DND-41 (cell line): ENCODE measurements around the gene ZNF888.
"Not testable (repeated sequence)": the region's sequence is repeated elsewhere in the genome, so short reads cannot be mapped to it uniquely, and the experiment has no call there.

ENCODE experiments used
- CTCF ChIP-seq: IDR thresholded peaks from 2 replicates; pipeline ENCODE4 v1.5.1; 2012; ENCODE audit warnings: borderline replicate concordance, low read length, moderate library complexity, mild to moderate bottlenecking; ENCODE audit not compliant: poor library complexity, severe bottlenecking; ENCODE audit errors: extremely low read depth
- EZH2 ChIP-seq: IDR thresholded peaks from 3 replicates; pipeline ENCODE4 v1.6.1; 2012; ENCODE audit warnings: borderline replicate concordance, low read depth, mild to moderate bottlenecking, moderate library complexity, low read length, inconsistent platforms; ENCODE audit not compliant: severe bottlenecking

DNA sequence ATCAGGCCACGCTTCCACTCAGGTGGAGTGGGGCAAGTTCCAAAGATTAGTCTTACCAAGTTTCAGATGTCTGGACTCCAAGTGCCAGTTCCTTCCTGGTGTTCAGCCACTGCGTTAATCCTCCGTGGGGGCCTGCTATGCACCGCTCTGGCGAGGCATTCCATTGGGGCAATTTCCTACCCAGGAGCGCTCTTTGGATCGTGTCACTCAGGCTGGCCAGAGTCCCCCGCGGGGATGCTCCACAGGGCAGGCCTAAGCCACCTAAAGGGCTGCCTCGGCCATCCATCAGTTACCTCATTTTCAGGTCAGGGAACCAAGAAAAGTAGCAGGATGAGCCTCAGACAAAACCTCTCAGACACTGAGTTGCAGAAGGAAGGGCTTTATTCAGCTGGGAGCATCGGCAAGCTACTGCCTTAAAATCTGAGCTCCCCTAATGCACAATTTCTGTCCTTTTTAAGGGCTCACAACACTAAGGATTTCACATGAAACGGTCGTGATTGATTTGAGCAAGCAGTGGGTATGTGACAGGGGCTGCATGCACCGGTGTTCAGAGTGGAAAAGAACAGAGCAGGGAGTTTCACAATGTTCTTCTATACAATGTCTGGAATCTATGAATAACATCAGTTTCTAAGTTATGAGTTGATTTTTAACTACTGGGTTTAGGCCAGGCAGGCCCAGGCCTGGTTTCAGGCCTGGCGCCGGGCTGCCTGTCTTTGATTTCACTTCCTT, 19.0 kb downstream of the ZNF888 start:
- not testable (repeated sequence) for TF ChIP-seq CTCF, EZH2
